ENCODE data around the gene IFIH1.

DNA sequence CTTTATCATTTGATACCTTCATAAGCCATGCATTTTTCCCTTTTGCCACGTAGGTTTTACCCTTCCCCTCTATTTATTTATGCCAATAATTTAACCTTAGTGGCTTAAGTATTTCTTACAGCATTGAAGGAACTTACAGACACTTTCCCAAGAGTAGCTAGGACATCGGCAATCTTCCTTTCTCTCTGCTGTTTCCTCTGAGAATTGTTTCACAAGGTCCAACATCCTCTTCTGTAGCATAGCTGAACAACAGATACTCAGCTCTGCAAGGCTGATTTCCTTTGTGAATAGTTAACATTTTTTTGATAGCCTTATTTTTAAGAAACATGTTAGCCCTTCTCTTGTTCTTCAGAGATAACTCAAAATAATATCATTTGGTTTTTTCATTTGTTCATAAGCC, 24.4 kb upstream of the IFIH1 start:
- TF ChIP-seq POLR2AphosphoS5 (IDR thresholded peaks at IDR 0.05; ENCODE audit: low read depth, low read length) (no peak), MAFK (IDR thresholded peaks at IDR 0.05; ENCODE audit: low read depth, low read length) (no peak)

Data from H1 (cell line).